ENCODE data around the gene FAM210B.

- no peak for TF ChIP-seq POLR2A (IDR thresholded peaks at IDR 0.05; ENCODE audit: low read length)
- no peak for TF ChIP-seq GATA1 (IDR thresholded peaks at IDR 0.05; ENCODE audit: low read depth, low read length)
Observed at GRCh38 chr20:56316483-56316882, 42.3 kb upstream of the FAM210B start.

Data from erythroblast (primary cell).